GM19468 (cell line): Measurements from ENCODE around the gene GSC2.

Experiments used
- ATAC-seq: cut with Tn5 transposase; IDR thresholded peaks from one replicate; pipeline ENCODE4 v1.9.1; 2021; ENCODE audit warnings: mild to moderate bottlenecking, moderate library complexity, moderate number of reproducible peaks; ENCODE audit not compliant: unreplicated experiment; ENCODE audit errors: extremely low read depth

GSC2 gene

DNA sequence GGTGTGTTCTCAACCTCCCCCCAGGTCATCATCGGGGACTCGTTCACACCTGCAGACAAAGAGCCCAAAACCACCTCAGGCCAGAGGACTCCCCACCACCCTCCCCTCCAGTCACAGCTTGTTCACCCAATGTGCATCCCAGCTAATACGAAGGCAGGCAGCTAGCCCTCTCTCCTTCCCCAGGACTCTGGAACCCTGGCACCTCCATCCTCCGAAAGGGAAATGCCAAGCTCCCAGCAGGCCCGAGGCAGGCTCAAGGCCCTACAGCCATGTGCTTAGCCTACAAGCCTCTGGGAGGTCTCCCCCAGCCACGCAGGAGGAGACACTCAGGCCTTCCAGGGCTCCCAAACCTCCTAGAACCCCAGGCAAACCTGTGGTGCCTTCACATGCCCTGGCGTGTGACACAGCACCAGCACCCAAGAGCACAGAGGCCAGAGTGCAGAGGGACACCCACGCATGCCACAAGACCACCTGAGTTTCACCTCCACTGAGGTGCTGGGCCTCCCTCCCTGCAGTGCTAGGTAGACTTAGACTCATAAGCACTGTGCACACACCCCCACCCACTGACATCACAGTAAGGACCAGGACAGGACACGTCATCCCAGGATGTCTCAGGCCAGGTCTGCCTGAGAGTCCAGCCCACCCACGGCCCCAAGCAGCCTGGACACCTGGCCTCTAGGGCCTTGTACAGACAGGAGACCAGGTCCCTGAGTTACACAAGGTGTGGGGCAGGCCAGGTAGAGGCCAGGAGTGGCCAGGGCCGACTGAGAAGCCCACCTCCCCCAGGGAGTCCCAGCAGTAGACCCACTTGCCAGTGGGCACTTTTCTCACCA is 12.5 kb downstream of the GSC2 start:
- ATAC-seq, result no peak

DNA sequence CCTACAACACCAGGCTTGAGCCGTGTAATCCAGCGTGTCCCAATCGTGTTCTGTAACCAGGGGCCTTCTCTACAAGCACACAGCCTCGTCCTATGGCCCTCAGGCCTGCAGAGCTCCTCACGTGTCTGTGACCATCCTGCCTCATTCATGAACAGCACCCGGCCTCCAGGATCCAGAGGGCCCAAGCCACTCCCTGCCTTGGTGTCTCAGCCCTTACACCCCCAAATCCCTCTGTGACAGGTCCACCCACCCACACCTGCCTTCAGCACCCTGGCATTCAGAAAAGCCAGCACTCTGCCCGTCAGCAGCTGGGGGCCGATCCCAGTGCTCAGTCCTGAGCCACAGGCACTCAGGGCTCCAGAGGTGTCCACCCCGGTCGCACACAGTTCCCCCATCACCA is 13.2 kb downstream of the GSC2 start:
- ATAC-seq, result no peak

DNA sequence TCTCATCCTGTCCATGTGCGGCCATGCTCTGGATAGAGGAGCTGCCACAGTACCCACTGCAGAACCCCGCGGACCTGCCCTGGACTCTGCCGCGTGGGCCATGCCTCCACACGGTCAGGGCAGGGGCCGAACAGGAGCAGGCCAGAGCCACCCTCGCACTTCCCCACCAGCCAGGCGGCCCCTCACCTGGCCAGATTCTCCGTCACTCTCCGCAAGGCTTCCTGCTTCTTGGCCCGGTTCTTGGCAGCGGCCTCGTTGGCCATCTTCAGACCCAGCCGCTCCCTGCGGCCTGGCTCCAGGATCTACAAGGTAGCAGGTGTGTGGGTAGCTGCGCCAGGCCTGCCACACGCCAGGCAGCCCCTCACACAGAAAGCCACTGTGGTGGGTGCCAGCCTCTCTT is 15.2 kb downstream of the GSC2 start:
- ATAC-seq, result no peak

DNA sequence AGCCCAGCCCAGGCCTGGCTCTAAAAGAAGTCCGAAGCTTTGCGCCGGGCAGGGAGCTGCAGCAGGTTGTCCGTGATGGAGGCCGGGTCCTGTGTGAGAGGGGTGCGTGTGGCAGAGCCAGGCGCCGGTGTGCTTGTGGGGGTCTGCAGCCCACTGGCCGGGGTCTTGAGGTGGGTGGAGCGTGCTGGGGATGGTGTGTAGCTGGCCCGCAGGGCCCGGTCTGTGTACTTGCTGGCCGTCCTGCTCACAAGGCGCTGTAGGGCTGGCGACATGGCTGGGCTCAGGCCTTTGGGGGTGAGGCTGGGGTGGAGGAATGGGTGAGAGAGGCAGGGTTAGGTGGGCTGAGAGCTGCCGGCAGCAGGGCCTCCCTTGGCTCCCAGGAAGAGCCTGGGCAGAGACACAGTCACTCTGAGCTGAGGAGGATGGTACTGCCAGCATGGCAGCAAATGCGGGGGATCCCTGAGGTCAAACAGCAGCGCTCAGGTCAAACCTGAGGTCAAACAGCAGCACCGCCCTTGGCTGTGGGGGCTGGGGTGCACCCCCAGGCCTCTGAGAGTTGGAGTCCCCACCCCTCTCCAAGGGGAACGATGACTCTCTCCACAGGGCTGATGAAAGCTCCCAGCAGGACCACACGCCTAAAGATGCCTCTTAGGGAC is 15.8 kb downstream of the GSC2 start:
- no peak for ATAC-seq

DNA sequence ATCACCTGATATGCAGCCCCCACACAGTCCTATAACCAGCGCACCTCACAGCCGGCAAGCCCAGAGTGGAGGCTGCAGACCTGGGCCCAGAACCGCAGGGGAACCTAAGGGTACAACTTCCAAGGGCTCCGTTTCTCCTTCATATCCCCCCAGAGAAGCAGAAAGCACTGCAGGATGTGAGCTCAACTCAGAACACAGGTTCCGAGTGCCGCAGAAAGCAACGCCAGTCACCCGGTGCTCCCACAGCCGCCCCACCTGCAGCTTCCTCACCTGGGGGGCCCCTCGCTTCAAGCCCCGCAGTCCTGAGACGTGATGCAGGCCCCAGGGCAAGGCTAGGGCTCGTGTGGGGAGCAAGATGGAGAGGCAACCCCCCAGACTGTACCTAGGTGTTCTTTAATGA is 16.5 kb downstream of the GSC2 start:
- no peak for ATAC-seq

DNA sequence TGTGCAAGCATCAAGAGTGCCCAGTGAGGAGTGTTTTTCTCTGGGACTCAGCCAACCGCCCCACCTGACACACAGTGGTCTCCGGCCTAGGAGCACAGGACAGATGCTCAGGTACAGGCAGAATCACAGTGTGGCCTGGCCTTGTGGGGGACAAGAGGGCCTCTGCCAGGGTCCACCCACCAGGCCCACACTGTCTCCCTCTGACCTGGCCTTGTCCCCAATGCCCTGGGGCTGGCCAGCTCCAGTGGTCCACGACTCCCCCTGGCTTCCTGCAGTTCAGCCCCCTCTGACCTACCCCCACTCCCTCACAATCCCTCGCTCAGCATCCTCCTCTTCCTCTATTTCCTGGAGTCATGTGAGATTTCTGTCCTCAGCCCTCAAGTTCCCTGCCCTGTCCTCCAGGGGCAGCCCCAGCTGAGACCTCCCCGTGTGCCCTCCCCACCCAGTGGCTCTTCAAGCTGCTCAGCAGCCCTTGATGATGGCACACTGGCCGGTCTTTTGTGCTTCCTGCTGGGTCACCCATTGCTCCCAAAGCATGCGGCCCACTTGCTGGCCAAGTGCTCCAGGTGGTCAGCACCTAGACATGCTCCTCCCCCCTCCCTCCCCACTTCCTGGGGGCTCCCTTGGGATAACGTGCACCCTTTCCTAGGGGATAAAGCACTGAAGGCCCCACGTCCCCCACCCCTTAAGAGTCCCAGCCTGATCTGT is 17.2 kb downstream of the GSC2 start:
- no peak for ATAC-seq

DNA sequence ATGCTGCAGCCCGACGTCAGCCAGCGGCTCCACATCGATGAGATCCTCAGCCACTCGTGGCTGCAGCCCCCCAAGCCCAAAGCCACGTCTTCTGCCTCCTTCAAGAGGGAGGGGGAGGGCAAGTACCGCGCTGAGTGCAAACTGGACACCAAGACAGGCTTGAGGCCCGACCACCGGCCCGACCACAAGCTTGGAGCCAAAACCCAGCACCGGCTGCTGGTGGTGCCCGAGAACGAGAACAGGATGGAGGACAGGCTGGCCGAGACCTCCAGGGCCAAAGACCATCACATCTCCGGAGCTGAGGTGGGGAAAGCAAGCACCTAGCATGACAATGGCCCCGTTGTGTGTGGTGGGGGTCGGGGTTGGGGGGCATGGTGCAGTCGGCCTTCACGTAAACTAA is 17.9 kb downstream of the GSC2 start:
- no peak for ATAC-seq

DNA sequence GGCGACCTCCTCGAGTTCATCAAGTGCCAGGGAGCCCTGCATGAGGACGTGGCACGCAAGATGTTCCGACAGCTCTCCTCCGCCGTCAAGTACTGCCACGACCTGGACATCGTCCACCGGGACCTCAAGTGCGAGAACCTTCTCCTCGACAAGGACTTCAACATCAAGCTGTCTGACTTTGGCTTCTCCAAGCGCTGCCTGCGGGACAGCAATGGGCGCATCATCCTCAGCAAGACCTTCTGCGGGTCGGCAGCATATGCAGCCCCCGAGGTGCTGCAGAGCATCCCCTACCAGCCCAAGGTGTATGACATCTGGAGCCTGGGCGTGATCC is 18.4 kb downstream of the GSC2 start:
- no peak for ATAC-seq

DNA sequence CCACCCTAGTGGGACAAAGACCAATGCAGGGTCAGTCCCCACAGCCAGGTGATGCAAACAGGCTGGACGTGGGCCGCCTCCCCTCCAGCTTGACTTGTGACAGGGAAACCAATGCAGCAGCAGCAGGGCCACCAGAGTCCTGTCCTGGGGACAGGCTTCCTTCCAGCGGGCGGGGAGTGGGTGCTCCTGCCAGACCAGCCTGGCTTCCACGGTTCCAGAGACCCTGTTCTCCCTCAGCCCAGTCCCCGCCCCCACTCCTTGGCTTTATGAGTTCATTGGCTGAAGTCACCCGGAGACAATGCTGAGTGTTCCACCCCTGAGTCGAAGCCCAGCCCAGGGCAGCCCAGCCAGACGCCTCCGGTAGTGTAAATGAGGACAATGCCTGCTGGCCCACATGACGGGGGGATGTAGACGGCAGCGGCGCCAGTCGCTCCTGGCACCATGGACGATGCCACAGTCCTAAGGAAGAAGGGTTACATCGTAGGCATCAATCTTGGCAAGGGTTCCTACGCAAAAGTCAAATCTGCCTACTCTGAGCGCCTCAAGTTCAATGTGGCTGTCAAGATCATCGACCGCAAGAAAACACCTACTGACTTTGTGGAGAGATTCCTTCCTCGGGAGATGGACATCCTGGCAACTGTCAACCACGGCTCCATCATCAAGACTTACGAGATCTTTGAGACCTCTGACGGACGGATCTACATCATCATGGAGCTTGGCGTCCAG is 19.0 kb downstream of the GSC2 start, which contains the start of gene TSSK2:
Gene TSSK2 (plus strand): TSS at position 350 of the 726 bp plus-strand sequence. CDS start 92 bp downstream, at position 442.
- ATAC-seq, result no peak

DNA sequence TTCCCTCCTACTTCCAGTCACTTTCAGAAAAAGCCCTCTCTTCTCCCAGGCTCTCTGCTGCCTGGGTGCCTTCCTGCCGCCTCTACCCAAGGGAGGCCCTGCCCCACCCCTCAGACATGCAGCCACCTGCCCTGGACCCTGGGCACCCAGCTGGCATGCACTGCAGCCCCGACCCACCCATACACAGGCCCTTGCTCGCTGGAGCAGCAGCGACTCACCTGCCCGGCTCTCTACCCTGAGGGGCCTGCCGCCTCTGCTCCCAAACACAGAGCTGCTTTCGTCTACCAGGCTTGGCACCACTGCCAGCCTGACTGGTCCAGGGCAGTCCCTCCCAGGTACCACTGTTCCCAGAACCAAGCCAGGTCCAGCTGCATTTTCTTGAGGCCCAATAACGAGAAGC is 20.2 kb downstream of the GSC2 start:
- ATAC-seq, result no peak

DNA sequence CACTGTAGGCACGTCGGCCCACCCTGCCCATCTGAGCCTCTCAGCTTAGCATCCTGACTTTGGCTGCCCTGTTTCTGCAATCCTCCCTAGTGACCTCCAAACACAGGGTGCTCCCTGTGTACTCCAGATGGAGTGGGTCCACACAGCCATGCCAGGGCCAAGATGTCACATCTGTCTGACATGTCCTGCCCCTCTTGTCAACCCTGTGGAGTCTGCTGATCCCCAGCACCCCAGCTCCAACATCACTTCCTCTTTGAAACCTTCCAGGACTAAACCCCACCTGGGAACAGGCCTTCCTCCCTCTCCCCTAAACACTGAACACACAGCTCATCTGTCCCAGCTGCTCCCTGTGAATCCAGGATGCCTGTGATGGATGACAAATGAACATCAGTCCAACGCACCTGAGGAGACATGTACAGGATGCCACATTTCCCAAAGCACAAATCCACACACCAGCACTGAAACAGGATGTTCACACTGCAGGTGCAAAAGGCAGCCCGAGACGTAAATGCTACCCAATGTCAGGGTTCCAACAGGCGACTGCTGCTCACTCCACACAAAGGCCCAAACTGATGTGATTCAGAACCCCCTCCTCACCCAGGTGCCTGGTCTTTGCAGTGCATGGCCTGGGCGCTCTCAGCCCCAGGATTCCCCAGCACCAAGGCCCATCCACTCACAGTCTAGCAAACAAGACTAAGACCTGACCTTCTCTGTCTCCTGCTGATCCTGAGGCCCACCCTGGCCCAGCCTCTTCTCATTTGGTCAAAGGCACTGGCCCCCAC is 21.0 kb downstream of the GSC2 start:
- ATAC-seq, result no peak

DNA sequence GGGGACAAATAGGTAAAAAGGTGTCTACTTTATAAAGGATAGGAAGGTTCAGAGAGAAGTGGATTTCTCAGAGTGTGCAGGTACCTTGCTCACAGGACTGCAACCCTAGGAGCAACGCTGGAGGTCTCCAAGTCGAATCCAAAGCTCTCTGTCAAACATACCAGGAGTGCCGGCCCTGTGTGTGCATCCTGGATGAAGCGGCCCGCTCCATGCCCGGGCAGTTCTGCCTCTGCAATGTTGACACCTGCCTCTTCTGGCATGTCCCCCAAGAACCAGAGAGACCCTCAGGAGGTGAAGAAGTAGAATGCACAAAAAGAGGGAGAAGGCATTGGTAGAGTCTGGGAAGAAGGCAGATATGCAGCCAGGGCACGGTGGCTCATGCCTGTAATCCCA is 22.1 kb downstream of the GSC2 start:
- ATAC-seq, result no peak

DNA sequence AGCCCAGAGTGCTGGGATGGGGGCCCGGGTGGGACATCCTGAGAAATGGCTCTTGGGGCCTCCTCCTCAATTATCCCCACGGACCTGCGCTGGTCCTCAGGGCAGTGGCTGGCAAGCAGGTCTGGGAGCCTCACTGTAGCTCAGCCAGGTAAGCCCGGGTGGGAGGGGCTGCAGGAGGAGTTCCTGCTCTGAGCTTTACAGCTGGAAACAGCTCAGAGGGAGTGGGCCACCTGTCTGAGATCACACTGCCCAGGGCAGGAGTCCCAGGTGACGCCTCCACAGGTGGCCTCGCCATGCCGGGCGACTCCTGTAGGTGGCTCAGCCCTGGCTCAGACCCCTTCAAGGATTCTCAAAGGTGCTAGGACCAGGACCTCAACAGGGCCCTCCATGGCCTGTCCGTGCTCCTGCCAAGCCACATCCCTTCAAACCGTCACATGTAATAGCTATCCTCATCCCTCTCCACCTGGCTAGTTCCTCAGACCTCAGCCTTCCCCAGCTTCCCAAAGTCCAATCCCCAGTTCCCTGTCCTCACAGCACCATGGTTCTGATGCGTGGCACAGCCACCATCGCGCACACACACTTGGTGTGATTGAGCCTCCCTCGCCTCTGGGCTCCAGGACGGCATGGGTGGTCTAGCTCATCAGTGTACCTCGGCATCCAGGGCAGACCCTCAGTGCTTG is 22.6 kb downstream of the GSC2 start:
- no peak for ATAC-seq

DNA sequence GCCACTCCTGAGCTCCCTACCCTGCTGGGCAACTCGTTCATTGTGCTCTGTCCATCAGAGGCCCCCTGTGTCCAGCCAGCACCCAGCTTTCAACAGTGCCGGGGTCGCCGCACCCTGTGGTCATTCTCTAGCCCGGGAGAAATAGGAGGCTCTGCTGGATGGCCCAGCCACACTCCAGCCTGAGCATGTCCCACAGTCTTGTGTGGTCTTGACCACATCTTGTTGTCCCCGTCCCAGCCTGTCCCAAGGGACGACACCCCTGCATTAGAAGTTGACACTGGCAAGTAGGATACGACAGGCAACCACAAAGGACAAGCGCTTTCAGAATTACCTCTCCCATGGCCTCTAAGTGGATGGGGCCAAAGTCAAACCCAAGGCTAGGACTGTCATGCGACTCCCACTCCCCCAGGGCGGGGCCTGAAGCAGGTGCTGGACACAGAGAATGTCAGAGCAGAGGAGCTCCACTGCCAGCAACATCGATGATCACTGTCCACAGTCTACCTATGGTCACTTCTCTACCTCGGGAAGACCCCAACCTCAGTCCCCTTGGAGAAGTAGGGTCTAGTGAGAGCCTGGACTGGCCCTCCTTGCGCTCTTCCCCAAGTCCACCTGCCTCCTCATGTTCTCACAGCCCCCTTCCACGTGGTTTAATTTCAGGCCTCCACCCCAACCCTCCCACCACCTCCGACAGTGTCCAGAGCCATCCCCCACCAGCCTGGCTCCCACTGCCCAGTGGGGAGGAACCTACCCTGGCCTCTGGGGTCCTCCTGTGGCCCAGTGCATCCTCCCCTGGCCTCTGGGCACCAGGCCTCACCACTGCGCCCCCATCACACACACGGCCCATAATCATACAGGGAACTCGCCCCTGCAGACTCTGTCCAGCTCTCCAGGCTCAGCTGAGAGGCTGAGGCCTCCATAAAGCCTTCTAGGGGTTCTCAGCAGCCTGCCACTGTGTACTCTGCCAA is 23.5 kb downstream of the GSC2 start:
- ATAC-seq, result no peak

DNA sequence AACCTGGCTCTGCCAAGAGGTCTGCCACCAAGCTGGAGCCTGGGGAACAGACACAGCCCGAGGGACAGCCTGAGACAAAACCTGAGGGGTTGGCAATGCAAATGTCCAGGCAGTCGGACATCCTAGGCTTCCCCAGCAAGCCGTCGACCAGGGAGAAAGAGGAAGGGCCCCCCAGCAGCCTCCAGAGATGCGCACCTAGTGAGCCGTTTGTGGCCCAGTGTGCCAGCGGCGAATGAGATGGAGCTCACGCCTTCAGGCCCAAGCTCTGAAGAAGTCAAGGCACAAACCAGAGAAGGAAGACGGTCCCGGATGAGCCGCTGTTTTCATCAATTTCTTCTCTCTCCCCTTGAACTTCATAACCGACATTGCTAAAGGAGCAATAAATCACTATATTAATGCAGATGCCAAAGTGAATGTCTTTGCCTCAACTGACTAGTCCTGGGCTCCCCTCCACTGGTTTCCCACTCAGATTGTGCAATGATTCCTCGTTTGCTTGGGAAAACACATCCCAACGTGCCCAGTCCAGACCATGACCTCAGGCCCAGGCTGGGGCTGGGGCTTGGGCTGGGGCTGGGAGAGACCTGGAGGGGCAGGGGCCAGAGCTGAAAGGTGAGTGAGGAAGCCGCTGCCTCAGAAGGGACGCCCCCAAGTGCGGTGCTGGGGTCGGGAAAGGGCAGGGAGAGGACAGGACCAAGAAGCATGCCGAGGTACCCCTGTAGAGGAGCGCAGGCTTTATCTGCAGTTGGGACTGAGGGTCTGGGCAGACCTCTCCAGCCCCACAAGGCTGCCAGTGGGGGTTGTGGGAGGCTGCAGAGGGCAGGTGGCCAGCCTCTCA is 24.4 kb downstream of the GSC2 start:
- ATAC-seq, result no peak

DNA sequence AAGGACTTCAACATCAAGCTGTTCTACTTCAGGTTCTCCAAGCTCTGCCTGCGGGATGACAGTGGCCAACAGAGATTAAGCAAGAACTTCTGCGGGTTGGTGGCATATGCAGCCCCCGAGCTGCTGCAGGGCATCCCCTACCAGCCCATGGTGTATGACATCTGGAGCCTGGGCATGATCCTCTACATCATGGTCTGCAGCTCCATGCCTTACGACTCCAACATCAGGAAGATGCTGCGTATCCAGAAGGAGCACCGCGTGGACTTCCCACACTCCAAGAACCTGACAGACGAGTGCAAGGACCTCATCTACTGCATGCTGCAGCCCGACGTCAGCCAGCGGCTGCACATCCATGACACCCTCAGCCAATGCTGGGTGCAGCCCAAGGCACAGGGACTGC is 25.1 kb downstream of the GSC2 start:
- no peak for ATAC-seq

DNA sequence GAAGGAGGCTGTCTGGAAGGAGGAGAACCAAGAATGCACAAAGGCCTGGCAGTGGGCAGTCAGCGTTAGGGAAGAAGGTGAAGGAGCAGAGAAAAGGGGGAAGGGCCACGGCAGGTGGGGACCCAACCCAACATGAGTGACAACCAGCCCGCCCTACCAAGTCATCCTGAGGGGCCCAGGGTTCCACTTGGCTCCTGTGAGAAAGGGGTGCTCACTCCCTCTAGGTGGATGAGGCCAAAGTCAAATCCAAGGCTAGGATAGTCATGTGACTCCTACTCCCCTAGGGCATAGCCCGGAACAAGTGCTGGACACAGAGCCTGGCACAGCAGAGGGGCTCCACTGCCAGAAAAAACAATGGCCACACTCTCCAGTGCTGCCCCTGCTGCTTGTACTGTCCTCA is 25.7 kb downstream of the GSC2 start:
- ATAC-seq, result no peak
